Measurements from ENCODE around the gene VRK2.
"Not testable (repeated sequence)": the region's sequence is repeated elsewhere in the genome, so short reads cannot be mapped to it uniquely, and the experiment has no call there.

Gene VRK2

GRCh38 chr2:58180635-58181034 is 134.0 kb downstream of the VRK2 start:
- Histone ChIP-seq H3K9ac (ENCODE audit: low read length) (no peak overlapping the region), H3K9me2 (ENCODE audit: low read depth, low read length) (no peaks in the 10 kb centered on the region), H3K9me3 (ENCODE audit: low read length) (no peaks in the 10 kb centered on the region), H3K4me3 (ENCODE audit: low read depth, low read length, poor library complexity, severe bottlenecking) (no peak overlapping the region), H3K36me3 (ENCODE audit: insufficient read depth, low read length) (no peaks in the 10 kb centered on the region), H4K20me1 (ENCODE audit: insufficient read depth, low read length) (no peaks in the 10 kb centered on the region), H3K4me1 (ENCODE audit: insufficient read depth, low read length, severe bottlenecking) (no peaks in the 10 kb centered on the region), H3K27me3 (ENCODE audit: insufficient read depth, low read length) (no peaks in the 10 kb centered on the region), H2AFZ (ENCODE audit: low read length) (no peak overlapping the region), H3K79me2 (ENCODE audit: insufficient read depth, low read length) (no peaks in the 10 kb centered on the region), H3K27ac (ENCODE audit: low read depth, low read length, poor library complexity, severe bottlenecking) (no peak overlapping the region), H3F3A (ENCODE audit: insufficient read depth, low read length) (no peaks in the 10 kb centered on the region), H3K4me2 (ENCODE audit: low read length) (no peak overlapping the region)
- no peak for TF ChIP-seq CTCF (IDR thresholded peaks at IDR 0.05; ENCODE audit: low read length)
- no peak for TF ChIP-seq EZH2 (IDR thresholded peaks at IDR 0.05; ENCODE audit: borderline replicate concordance, low read length)

- Histone ChIP-seq H2AFZ (ENCODE audit: low read length) (no peak overlapping the region), H3K4me1 (ENCODE audit: insufficient read depth, low read length, severe bottlenecking) (no peaks in the 10 kb centered on the region), H3K27me3 (ENCODE audit: insufficient read depth, low read length) (no peaks in the 10 kb centered on the region), H3K4me2 (ENCODE audit: low read length) (no peak overlapping the region), H3K4me3 (ENCODE audit: low read depth, low read length, poor library complexity, severe bottlenecking) (no peak overlapping the region), H3K9me3 (ENCODE audit: low read length) (no peaks in the 10 kb centered on the region), H3K36me3 (ENCODE audit: insufficient read depth, low read length) (no peaks in the 10 kb centered on the region), H3K9me2 (ENCODE audit: low read depth, low read length) (no peaks in the 10 kb centered on the region), H3K79me2 (ENCODE audit: insufficient read depth, low read length) (no peaks in the 10 kb centered on the region), H4K20me1 (ENCODE audit: insufficient read depth, low read length) (no peaks in the 10 kb centered on the region), H3F3A (ENCODE audit: insufficient read depth, low read length) (no peaks in the 10 kb centered on the region), H3K9ac (ENCODE audit: low read length) (no peak overlapping the region), H3K27ac (ENCODE audit: low read depth, low read length, poor library complexity, severe bottlenecking) (no peak overlapping the region)
- TF ChIP-seq EZH2 (IDR thresholded peaks at IDR 0.05; ENCODE audit: borderline replicate concordance, low read length) (no peak), CTCF (IDR thresholded peaks at IDR 0.05; ENCODE audit: low read length) (no peak)
Observed at GRCh38 chr2:58182527-58182926, 135.9 kb downstream of the VRK2 start.

GRCh38 chr2:58186501-58186900 is 139.9 kb downstream of the VRK2 start:
- Histone ChIP-seq H3K9me3 (ENCODE audit: low read length) (no peaks in the 10 kb centered on the region), H3K4me1 (ENCODE audit: insufficient read depth, low read length, severe bottlenecking) (no peaks in the 10 kb centered on the region), H2AFZ (ENCODE audit: low read length) (no peak overlapping the region), H3K4me3 (ENCODE audit: low read depth, low read length, poor library complexity, severe bottlenecking) (no peak overlapping the region), H3K9me2 (ENCODE audit: low read depth, low read length) (no peaks in the 10 kb centered on the region), H3K36me3 (ENCODE audit: insufficient read depth, low read length) (0 out of 2 replicates have a peak, but pooled peaks cover 11% of the 10 kb centered on the region), H3K9ac (ENCODE audit: low read length) (no peak overlapping the region), H3F3A (ENCODE audit: insufficient read depth, low read length) (no peaks in the 10 kb centered on the region), H4K20me1 (ENCODE audit: insufficient read depth, low read length) (no peaks in the 10 kb centered on the region), H3K27me3 (ENCODE audit: insufficient read depth, low read length) (no peaks in the 10 kb centered on the region), H3K4me2 (ENCODE audit: low read length) (no peak overlapping the region), H3K27ac (ENCODE audit: low read depth, low read length, poor library complexity, severe bottlenecking) (no peak overlapping the region), H3K79me2 (ENCODE audit: insufficient read depth, low read length) (no peaks in the 10 kb centered on the region)
- TF ChIP-seq CTCF (IDR thresholded peaks at IDR 0.05; ENCODE audit: low read length) = no peak
- TF ChIP-seq EZH2 (IDR thresholded peaks at IDR 0.05; ENCODE audit: borderline replicate concordance, low read length) = no peak

- H3K27me3 ChIP-seq (ENCODE audit: insufficient read depth, low read length); H3K4me3 ChIP-seq (ENCODE audit: low read depth, low read length, poor library complexity, severe bottlenecking); H3F3A ChIP-seq (ENCODE audit: insufficient read depth, low read length); H3K9ac ChIP-seq (ENCODE audit: low read length); H4K20me1 ChIP-seq (ENCODE audit: insufficient read depth, low read length); H3K4me1 ChIP-seq (ENCODE audit: insufficient read depth, low read length, severe bottlenecking); H3K9me2 ChIP-seq (ENCODE audit: low read depth, low read length); H3K9me3 ChIP-seq (ENCODE audit: low read length); H3K4me2 ChIP-seq (ENCODE audit: low read length); H2AFZ ChIP-seq (ENCODE audit: low read length); H3K27ac ChIP-seq (ENCODE audit: low read depth, low read length, poor library complexity, severe bottlenecking); H3K79me2 ChIP-seq (ENCODE audit: insufficient read depth, low read length): not testable (repeated sequence)
- 0 out of 2 replicates have a peak, but pooled peaks cover 11% of the 10 kb centered on the region for H3K36me3 ChIP-seq (ENCODE audit: insufficient read depth, low read length)
Observed at GRCh38 chr2:58187022-58187421, 140.4 kb downstream of the VRK2 start.

Data from OCI-LY1 (cell line).